ENCODE measurements around the gene PHLDA3. TPM values are rescaled to one million over a fixed set of nuclear protein-coding genes. Genes with fewer than 3 reads are reported as not detected.

The PHLDA3 gene
- total RNA-seq, 1 experiment from 2014 or later = 400 TPM

DNA sequence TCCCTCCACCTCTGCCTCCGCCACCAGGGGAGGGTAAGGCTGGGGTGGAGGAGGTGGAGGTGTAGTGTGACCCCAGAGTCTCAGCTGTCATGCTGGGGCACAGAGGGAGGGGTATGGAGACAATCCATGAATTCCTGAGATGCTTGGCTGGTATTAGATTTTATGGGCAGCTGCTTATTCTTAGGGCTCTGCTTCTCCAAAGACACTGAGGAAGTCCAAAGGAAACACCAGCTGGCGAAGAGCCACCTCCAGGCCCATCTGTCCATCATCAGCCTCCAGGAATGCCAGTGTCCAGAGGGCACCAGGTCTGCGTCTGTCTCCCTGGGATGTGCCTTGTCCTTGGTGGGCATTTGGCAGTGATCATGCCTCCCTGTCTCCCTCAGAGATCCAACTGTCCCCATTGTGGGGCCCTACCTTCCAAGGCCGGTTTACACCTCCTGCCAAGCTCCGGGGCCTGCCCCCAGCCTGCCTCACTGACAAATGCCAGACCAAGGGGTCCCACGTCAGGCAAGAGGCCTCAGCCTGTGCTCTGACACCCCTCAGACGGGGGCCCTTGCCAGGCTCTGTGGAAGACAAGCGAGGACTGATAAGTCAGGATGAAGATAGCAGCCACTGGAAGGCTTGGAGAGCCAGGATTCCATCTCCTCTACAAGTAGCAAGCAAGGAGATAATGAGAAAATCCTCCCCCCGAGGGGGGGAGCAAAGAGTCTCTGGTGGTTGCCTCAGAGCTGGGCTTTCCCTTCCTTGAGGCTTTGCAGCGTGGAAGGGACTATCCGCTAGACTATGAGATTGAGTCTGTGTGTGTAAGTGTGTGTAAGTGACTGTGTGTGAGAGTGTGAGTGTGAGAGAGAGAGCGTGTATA is 49.0 kb downstream of the PHLDA3 start:
- in situ Hi-C loops (cut with HindIII; ENCODE audit: low sequenced_read_pairs) = no loop called here
- no peak for DNase-seq (ENCODE audit: low spot score)

DNA sequence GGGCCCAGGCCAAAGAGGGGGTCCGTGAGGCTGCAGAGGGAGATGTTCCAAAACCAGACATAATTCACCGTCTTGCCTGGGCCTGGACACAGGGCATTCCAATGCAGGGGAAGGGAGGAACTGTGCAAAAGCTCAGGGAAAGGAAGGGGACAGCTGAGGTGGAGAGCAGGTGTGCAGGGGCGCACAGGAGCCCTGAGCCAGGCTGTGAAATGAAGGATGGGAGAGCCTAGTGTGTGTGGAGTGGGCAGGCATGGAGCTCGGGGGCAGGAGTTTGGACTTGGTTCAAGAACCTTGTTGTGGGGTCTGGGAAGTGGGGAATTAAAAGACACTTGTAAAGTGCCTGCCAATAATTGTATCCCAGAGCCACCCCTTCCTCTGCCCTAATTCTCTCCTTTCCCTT is 49.7 kb downstream of the PHLDA3 start:
- no peak for DNase-seq (ENCODE audit: low spot score)
- in situ Hi-C loops (cut with HindIII; ENCODE audit: low sequenced_read_pairs) = no loop called here

DNA sequence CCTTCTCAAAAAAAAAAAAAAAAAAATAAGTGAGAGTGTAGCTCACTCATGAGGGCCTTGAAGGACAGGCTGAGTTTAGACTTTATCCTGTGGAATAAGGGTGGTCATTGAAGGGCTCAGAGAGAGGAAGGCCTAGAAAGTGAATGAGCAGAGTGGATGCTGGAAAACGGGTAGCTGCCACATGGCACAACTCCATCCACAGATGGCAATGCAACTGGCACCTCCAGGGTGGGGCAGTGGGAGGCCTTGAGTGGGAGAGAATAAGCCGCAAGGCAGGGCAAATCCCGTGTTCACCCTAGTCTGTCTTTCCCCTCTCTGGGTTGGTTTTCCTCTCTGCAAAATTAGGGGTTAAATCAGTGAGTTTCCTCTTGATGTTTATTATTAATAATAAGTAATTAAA is 50.5 kb downstream of the PHLDA3 start:
- DNase-seq (ENCODE audit: low spot score) = peak; percentile 68
- in situ Hi-C loops (cut with HindIII; ENCODE audit: low sequenced_read_pairs) = no loop called here

Other genes with a start within 250 kb of the PHLDA3 start
- gene PKP1, start 185.7 kb downstream of the PHLDA3 start, total RNA-seq (2014; rRNA removed; shearing (Covaris generic)) = 0.06 TPM in 1 of 2 replicates, not detected in the other
- gene TNNT2, start 91.5 kb downstream of the PHLDA3 start, total RNA-seq (2014; rRNA removed; shearing (Covaris generic)) = 18.3 and 22.2 TPM in 2 replicates
- gene LAD1, start 69.9 kb downstream of the PHLDA3 start, total RNA-seq (2014; rRNA removed; shearing (Covaris generic)) = 0.20 and 6.1 TPM in 2 replicates
- gene TNNI1, start 47.5 kb downstream of the PHLDA3 start, total RNA-seq (2014; rRNA removed; shearing (Covaris generic)) = 57.1 and 57.8 TPM in 2 replicates
- gene CSRP1, start 37.9 kb upstream of the PHLDA3 start, total RNA-seq (2014; rRNA removed; shearing (Covaris generic)) = 176 and 198 TPM in 2 replicates
- 14.4 and 20.0 TPM in 2 replicates for gene NAV1, start 69.9 kb upstream of the PHLDA3 start, total RNA-seq (2014; rRNA removed; shearing (Covaris generic))

All from G401 (cell line).